ENCODE measurements around the gene SAE1. TPM values are rescaled to one million over a fixed set of nuclear protein-coding genes. Genes with fewer than 3 reads are reported as not detected.
A peak's percentile ranks its signal among the peaks of the same experiment; 100 is the strongest.

Gene SAE1
- total RNA-seq, 1 experiment from 2014 or later: 234 TPM

DNA sequence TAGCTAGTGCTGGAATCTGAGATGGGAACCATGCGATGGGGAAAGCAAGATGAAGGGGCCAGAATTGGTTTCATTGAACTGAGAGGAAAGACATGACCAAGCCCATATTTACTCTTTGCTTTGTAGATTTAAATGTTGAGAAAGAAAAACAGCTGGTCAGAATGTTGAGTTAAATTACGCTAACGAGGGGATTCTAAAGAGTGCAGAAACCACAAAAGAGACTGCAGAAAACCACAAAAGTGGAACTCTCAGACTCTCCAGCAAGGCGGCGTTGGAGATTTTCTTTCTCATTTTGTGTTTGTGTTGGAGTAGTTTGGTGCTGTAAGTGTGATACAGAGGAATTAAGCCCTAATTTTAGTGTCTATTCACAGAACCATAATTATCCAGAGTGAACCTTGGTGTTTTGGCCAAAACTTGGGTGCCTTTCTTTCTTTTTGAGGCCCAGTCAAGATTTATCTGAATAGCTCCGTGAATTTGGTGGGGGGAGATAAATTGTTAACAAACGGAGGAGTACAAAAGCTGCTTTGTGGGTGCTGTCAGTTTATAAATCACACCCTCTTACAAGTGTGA lies 26.3 kb downstream of the SAE1 start:
- Histone ChIP-seq H2BK15ac (ENCODE audit: low read depth, low read length) (no peak overlapping the region), H3K27me3 (ENCODE audit: insufficient read depth, low read length) (no peaks in the 10 kb centered on the region), H4K8ac (replicated peaks; ENCODE audit: insufficient read length, low read depth, low read length) (no peak overlapping the region), H3K4ac (ENCODE audit: low read depth, low read length) (no peak overlapping the region), H3K23ac (ENCODE audit: insufficient read length, low read depth, low read length) (no peak overlapping the region), H3K23me2 (ENCODE audit: insufficient read length, low read depth, low read length, poor library complexity, severe bottlenecking) (no peaks in the 10 kb centered on the region), H3K18ac (ENCODE audit: insufficient read length, low read depth, low read length) (no peak overlapping the region), H2BK12ac (ENCODE audit: insufficient read length, low read depth, low read length) (no peak overlapping the region), H3K9ac (ENCODE audit: extremely low read depth, insufficient read length, low read length) (no peak overlapping the region), H3K27ac (ENCODE audit: insufficient read length, low read depth, low read length) (peak overlapping the region; percentile 10), H3K56ac (ENCODE audit: insufficient read length, low read depth, low read length) (no peak overlapping the region), H3K4me1 (ENCODE audit: insufficient read depth, low read length) (peaks cover 8% of the 10 kb centered on the region), H2BK120ac (ENCODE audit: low read depth, low read length, poor library complexity, severe bottlenecking) (no peak overlapping the region), H3K14ac (ENCODE audit: insufficient read depth, low read length) (no peak overlapping the region), H2AFZ (ENCODE audit: low read length) (no peak overlapping the region), H3K4me2 (ENCODE audit: insufficient read depth, insufficient read length, low read length) (peak overlapping the region; percentile 37), H3K79me1 (ENCODE audit: insufficient read depth, low read depth, low read length, poor library complexity, severe bottlenecking) (peaks cover 9% of the 10 kb centered on the region), H2BK5ac (ENCODE audit: insufficient read length, low read length) (no peak overlapping the region), H2AK5ac (ENCODE audit: insufficient read length, low read length) (no peak overlapping the region), H2BK20ac (ENCODE audit: low read depth, low read length, poor library complexity, severe bottlenecking) (no peak overlapping the region), H4K20me1 (ENCODE audit: control insufficient read depth, insufficient read depth, insufficient read length) (no peaks in the 10 kb centered on the region), H3K9me3 (ENCODE audit: control insufficient read depth, low read depth, low read length) (no peaks in the 10 kb centered on the region), H4K91ac (ENCODE audit: insufficient read length, low read depth, low read length) (no peak overlapping the region), H3K79me2 (ENCODE audit: insufficient read depth, low read length) (peaks cover 6% of the 10 kb centered on the region; the same call in 1 of the 2 replicates), H4K5ac (ENCODE audit: insufficient read length, low read depth, low read length) (no peak overlapping the region), H3T11ph (ENCODE audit: low read length) (no peak overlapping the region)
- H3K27ac Mint-ChIP-seq: peak overlapping the region; percentile 92 to 98 (median 98)
- H3K36me3 Mint-ChIP-seq (ENCODE audit: insufficient read depth in 1 of 3, low read depth in 3 of 3): peaks cover 48 to 88% (median 71%) of the 10 kb centered on the region in 3 experiments
- peaks cover 45 to 49% of the 10 kb centered on the region in 2 experiments for H3K4me1 Mint-ChIP-seq
- TF ChIP-seq, protein P1, sequence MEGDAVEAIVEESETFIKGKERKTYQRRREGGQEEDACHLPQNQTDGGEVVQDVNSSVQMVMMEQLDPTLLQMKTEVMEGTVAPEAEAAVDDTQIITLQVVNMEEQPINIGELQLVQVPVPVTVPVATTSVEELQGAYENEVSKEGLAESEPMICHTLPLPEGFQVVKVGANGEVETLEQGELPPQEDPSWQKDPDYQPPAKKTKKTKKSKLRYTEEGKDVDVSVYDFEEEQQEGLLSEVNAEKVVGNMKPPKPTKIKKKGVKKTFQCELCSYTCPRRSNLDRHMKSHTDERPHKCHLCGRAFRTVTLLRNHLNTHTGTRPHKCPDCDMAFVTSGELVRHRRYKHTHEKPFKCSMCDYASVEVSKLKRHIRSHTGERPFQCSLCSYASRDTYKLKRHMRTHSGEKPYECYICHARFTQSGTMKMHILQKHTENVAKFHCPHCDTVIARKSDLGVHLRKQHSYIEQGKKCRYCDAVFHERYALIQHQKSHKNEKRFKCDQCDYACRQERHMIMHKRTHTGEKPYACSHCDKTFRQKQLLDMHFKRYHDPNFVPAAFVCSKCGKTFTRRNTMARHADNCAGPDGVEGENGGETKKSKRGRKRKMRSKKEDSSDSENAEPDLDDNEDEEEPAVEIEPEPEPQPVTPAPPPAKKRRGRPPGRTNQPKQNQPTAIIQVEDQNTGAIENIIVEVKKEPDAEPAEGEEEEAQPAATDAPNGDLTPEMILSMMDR (conservative IDR thresholded peaks at IDR 0.05): no peak
- peaks cover 0 to 4% of the 10 kb centered on the region in 2 experiments; a peak in 2 of 5 replicates for H3K9me3 Mint-ChIP-seq
- H3K4me3 Mint-ChIP-seq: peak overlapping the region; percentile 16 to 49
- H3K27me3 Mint-ChIP-seq (ENCODE audit: low read depth): no peaks in the 10 kb centered on the region
- WGBS (ENCODE audit: extremely low coverage, insufficient read length, low lambda C conversion rate): no CpG with 5 or more reads among the region's 7 CpGs
- DNase-seq: no peak

Data from H9 (cell line).